Liver (tissue), 9 donors: ENCODE results near the gene RAB30. TPM values are rescaled to one million over a fixed set of nuclear protein-coding genes. Genes with fewer than 3 reads are reported as not detected.

ENCODE experiments used
- DNase-seq: peaks from one replicate; pipeline ENCODE4 v3.0.0-alpha.2; 2017; ENCODE audit warnings: low spot score
- H3K27ac ChIP-seq, 2 donors: one replicate each; pipeline ENCODE4 v1.7.0; 2013; ENCODE audit warnings: inconsistent platforms in 2 of 2, low read length in 2 of 2, control low read depth in 1 of 2, low read depth in 1 of 2, mild to moderate bottlenecking in 1 of 2
- H3K27me3 ChIP-seq, 4 donors: one replicate each; pipeline versions ENCODE4 v1.6.1 to v1.7.0; 2013; ENCODE audit warnings: low read length in 3 of 4, inconsistent platforms in 1 of 4, mild to moderate bottlenecking in 1 of 4, moderate library complexity in 1 of 4; ENCODE audit not compliant: control insufficient read depth in 4 of 4, insufficient read depth in 4 of 4
- H3K36me3 ChIP-seq, 4 donors: one replicate each; pipeline versions ENCODE4 v1.6.1 to v1.7.0; 2013; ENCODE audit warnings: low read length in 3 of 4, mild to moderate bottlenecking in 3 of 4, low read depth in 1 of 4, moderate library complexity in 1 of 4; ENCODE audit not compliant: control insufficient read depth in 4 of 4, insufficient read depth in 3 of 4
- H3K4me1 ChIP-seq, 4 donors: one replicate each; pipeline versions ENCODE4 v1.6.1 to v1.7.0; 2013; ENCODE audit warnings: low read length in 3 of 4, mild to moderate bottlenecking in 3 of 4, moderate library complexity in 1 of 4; ENCODE audit not compliant: control insufficient read depth in 4 of 4, insufficient read depth in 4 of 4
- H3K4me3 ChIP-seq, 3 donors: one replicate each; pipeline versions ENCODE4 v1.6.1 to v1.7.0; 2013; ENCODE audit warnings: low read length in 3 of 3, control low read depth in 1 of 3, low read depth in 1 of 3, mild to moderate bottlenecking in 1 of 3
- H3K9ac ChIP-seq, 2 donors: one replicate each; pipeline ENCODE4 v1.7.0; 2013; ENCODE audit warnings: low read length in 2 of 2, mild to moderate bottlenecking in 2 of 2, moderate library complexity in 2 of 2, control low read depth in 1 of 2, low read depth in 1 of 2
- H3K9me3 ChIP-seq, 4 donors: one replicate each; pipeline versions ENCODE4 v1.6.1 to v1.7.0; 2013; ENCODE audit warnings: low read length in 3 of 4; ENCODE audit not compliant: control insufficient read depth in 4 of 4
- EGR1 ChIP-seq, 2 donors: IDR thresholded peaks; 2 replicates each; pipeline ENCODE4 v1.6.1; 2016 to 2018; ENCODE audit warnings: antibody characterized with exemption in 2 of 2, low read depth in 2 of 2
- FOXA2 ChIP-seq: IDR thresholded peaks from 2 replicates; pipeline ENCODE4 v1.6.1; 2016; ENCODE audit warnings: antibody characterized with exemption
- GABPA ChIP-seq, 2 donors: IDR thresholded peaks in 1 of 2; conservative IDR thresholded peaks in 1 of 2; 2 replicates each; pipeline ENCODE4 v1.6.1; 2016; ENCODE audit warnings: antibody characterized with exemption in 2 of 2, mild to moderate bottlenecking in 1 of 2, moderate library complexity in 1 of 2
- HNF4G ChIP-seq: IDR thresholded peaks from 2 replicates; pipeline ENCODE4 v1.6.1; 2016; ENCODE audit warnings: antibody characterized with exemption
- NR2F2 ChIP-seq: IDR thresholded peaks from 2 replicates; pipeline ENCODE4 v1.6.1; 2016; ENCODE audit warnings: antibody characterized with exemption
- SP1 ChIP-seq: IDR thresholded peaks from 2 replicates; pipeline ENCODE4 v1.6.1; 2018; ENCODE audit warnings: antibody characterized with exemption, mild to moderate bottlenecking
- YY1 ChIP-seq: IDR thresholded peaks from 2 replicates; pipeline ENCODE4 v1.6.1; 2016; ENCODE audit warnings: antibody characterized with exemption, mild to moderate bottlenecking
- polyA plus RNA-seq, 2 donors: library from polyadenylated mRNA; stranded (reverse) in 1 of 2; unstranded in 1 of 2; fragments of 200-250 nt in 1 of 2; fragments of >200 nt in 1 of 2; fragmentation: Nextera tagmentation in 1 of 2; extraction: Ambion mirVana in 1 of 2; gene quantifications; one replicate each; pipeline versions ENCODE4 v1.2.1 to v1.2.3, GENCODE V29; 2013 to 2015
- total RNA-seq, 2 donors: library from RNA; depleted of rRNA; stranded (reverse); fragments of >200 nt; gene quantifications; one replicate each; pipeline ENCODE4 v1.2.3, GENCODE V29; 2014
- TF ChIP-seq, protein P1 (sequence below): IDR thresholded peaks from 2 replicates; pipeline ENCODE4 v1.6.1; 2016; ENCODE audit warnings: antibody characterized with exemption, mild to moderate bottlenecking
- TF ChIP-seq, protein P2 (sequence below): IDR thresholded peaks from 2 replicates; pipeline ENCODE4 v1.6.1; 2016; ENCODE audit warnings: antibody characterized with exemption
- TF ChIP-seq, protein P3 (sequence below): IDR thresholded peaks from 2 replicates; pipeline ENCODE4 v1.6.1; 2016; ENCODE audit warnings: antibody characterized with exemption
- TF ChIP-seq, protein P4 (sequence below): IDR thresholded peaks from 2 replicates; pipeline ENCODE4 v1.6.1; 2016; ENCODE audit warnings: antibody characterized with exemption
- donor health status: healthy.
- donor health status: healthy.
- donor health status: healthy.
- donor health status: healthy.
- donor health status: healthy.

The RAB30 gene
- total and polyA plus RNA-seq, 4 donors, result 2.4 to 5.4 (median 3.2) TPM

DNA sequence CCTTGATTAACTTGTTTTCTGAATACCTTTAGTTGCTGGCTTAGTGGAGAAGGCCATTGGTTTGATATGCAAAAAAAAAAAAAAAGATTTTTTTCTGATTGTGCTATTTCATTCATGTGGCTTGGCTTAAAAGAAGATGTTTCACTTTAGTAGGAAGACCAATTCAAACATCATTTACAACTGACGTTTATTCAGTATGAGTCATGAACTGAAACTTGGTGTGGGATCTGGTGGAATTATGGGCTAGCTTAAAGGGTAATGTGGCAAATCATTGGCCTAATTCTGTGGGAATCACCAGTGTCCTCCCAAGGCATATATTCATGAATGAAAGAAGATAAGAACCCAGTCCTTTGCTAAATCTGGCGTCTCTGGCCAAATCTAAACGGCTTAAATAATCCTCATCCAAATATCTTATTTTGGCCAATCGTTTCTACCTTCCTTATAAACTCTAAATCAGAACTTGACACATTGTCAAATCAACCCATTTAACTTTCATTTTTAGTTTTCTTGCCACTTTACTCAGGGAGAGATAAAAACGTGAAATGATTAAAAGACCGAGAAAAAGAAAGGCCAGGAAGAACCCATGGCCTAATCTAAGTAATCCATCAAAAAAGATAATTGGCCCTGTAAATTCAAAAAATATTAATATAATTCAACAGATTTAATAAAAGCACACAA is 93.1 kb downstream of the RAB30 start (continued):
- TF ChIP-seq, protein P1, sequence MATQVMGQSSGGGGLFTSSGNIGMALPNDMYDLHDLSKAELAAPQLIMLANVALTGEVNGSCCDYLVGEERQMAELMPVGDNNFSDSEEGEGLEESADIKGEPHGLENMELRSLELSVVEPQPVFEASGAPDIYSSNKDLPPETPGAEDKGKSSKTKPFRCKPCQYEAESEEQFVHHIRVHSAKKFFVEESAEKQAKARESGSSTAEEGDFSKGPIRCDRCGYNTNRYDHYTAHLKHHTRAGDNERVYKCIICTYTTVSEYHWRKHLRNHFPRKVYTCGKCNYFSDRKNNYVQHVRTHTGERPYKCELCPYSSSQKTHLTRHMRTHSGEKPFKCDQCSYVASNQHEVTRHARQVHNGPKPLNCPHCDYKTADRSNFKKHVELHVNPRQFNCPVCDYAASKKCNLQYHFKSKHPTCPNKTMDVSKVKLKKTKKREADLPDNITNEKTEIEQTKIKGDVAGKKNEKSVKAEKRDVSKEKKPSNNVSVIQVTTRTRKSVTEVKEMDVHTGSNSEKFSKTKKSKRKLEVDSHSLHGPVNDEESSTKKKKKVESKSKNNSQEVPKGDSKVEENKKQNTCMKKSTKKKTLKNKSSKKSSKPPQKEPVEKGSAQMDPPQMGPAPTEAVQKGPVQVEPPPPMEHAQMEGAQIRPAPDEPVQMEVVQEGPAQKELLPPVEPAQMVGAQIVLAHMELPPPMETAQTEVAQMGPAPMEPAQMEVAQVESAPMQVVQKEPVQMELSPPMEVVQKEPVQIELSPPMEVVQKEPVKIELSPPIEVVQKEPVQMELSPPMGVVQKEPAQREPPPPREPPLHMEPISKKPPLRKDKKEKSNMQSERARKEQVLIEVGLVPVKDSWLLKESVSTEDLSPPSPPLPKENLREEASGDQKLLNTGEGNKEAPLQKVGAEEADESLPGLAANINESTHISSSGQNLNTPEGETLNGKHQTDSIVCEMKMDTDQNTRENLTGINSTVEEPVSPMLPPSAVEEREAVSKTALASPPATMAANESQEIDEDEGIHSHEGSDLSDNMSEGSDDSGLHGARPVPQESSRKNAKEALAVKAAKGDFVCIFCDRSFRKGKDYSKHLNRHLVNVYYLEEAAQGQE, result no peak

DNA sequence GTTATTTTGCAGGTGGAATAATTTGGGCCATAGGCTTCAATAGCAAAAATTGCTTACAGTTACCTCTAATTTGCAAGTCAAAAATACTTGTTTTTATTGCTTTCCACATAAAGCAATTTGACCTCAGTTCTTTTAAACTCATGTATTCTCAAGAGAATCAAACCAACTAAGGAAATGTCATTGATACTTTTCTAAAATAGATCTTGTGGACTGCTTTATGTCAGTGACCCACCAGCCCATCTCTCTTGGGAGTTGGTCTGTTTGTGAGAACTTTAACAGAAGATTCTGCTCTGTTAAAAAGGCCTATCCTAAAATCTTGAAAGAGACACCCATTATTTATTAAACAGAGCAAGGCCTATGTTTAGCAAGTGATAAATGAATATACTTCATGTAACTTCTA is 94.9 kb downstream of the RAB30 start:
- H3K27me3 ChIP-seq, result no peaks in the 10 kb centered on the region
- no peak overlapping the region for H3K4me3 ChIP-seq
- H3K36me3 ChIP-seq, result peaks cover 0 to 4% (median under 1%) of the 10 kb centered on the region in 4 donors
- H3K9ac ChIP-seq, result no peak overlapping the region
- no peaks in the 10 kb centered on the region for H3K9me3 ChIP-seq
- TF ChIP-seq, protein P2, sequence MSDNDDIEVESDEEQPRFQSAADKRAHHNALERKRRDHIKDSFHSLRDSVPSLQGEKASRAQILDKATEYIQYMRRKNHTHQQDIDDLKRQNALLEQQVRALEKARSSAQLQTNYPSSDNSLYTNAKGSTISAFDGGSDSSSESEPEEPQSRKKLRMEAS, result no peak
- TF ChIP-seq, protein P3, sequence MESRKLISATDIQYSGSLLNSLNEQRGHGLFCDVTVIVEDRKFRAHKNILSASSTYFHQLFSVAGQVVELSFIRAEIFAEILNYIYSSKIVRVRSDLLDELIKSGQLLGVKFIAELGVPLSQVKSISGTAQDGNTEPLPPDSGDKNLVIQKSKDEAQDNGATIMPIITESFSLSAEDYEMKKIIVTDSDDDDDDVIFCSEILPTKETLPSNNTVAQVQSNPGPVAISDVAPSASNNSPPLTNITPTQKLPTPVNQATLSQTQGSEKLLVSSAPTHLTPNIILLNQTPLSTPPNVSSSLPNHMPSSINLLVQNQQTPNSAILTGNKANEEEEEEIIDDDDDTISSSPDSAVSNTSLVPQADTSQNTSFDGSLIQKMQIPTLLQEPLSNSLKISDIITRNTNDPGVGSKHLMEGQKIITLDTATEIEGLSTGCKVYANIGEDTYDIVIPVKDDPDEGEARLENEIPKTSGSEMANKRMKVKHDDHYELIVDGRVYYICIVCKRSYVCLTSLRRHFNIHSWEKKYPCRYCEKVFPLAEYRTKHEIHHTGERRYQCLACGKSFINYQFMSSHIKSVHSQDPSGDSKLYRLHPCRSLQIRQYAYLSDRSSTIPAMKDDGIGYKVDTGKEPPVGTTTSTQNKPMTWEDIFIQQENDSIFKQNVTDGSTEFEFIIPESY, result no peak
- TF ChIP-seq, protein P4, sequence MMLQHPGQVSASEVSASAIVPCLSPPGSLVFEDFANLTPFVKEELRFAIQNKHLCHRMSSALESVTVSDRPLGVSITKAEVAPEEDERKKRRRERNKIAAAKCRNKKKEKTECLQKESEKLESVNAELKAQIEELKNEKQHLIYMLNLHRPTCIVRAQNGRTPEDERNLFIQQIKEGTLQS, result no peak
- TF ChIP-seq SP1, result no peak
- no peak for TF ChIP-seq NR2F2
- no peak for TF ChIP-seq GABPA (IDR thresholded peaks at IDR 0.05 in 1 of 2, conservative IDR thresholded peaks at IDR 0.05 in 1 of 2)
- no peak for TF ChIP-seq YY1
- TF ChIP-seq HNF4G, result no peak
- no peak for TF ChIP-seq EGR1 (IDR thresholded peaks at IDR 0.05; ENCODE audit: low read depth in 2 of 2)
- TF ChIP-seq, protein P1, result no peak
- TF ChIP-seq FOXA2, result no peak
- H3K4me1 ChIP-seq, result no peaks in the 10 kb centered on the region
- DNase-seq, result no peak
- no peak overlapping the region for H3K27ac ChIP-seq
